GM12878 (cell line): ENCODE results near the gene CREB5.

Experiments
- BHLHE40 ChIP-seq, 2 experiments: fragments of 450-650 bp in 1 of 2; IDR thresholded peaks; 2 replicates each; pipeline ENCODE4 v1.6.1; 2011 to 2017; ENCODE audit warnings: low read depth in 2 of 2, borderline replicate concordance in 1 of 2, improper control_type of control experiment in 1 of 2, low read length in 1 of 2, mild to moderate bottlenecking in 1 of 2
- CREM ChIP-seq: IDR thresholded peaks from 2 replicates; pipeline ENCODE4 v1.6.1; 2014; ENCODE audit warnings: antibody characterized with exemption, low read depth
- DPF2 ChIP-seq: fragments of 450-650 bp; IDR thresholded peaks from 2 replicates; pipeline ENCODE4 v1.6.1; 2017; ENCODE audit warnings: mild to moderate bottlenecking
- EZH2 ChIP-seq: IDR thresholded peaks from 2 replicates; pipeline ENCODE4 v1.6.1; 2012; ENCODE audit warnings: low read depth, mild to moderate bottlenecking, control low read depth, inconsistent platforms, low read length, borderline replicate concordance; ENCODE audit not compliant: control insufficient read depth
- FOXM1 ChIP-seq: IDR thresholded peaks from 2 replicates; pipeline ENCODE4 v1.6.1; 2012; ENCODE audit warnings: low read depth, mild to moderate bottlenecking, inconsistent platforms, low read length, moderate library complexity
- HCFC1 ChIP-seq: fragments of 150-350 bp; IDR thresholded peaks from 2 replicates; pipeline ENCODE4 v1.6.1; 2014; ENCODE audit warnings: low read length
- POLR2A ChIP-seq: IDR thresholded peaks from 2 replicates; pipeline ENCODE4 v1.6.1; 2011; ENCODE audit warnings: low read depth, mild to moderate bottlenecking, low read length
- SUZ12 ChIP-seq: fragments of 200-600 bp; sonication (generic); IDR thresholded peaks from one replicate; pipeline ENCODE4 v1.6.1; 2018; ENCODE audit warnings: antibody characterized with exemption, mild to moderate bottlenecking; ENCODE audit not compliant: unreplicated experiment
- TAF1 ChIP-seq: IDR thresholded peaks from 2 replicates; pipeline ENCODE4 v1.6.1; 2011; ENCODE audit warnings: mild to moderate bottlenecking, low read depth, low read length, borderline replicate concordance
- ZNF274 ChIP-seq: IDR thresholded peaks from one replicate; pipeline ENCODE4 v1.8.0; 2011; ENCODE audit not compliant: insufficient read length, insufficient read depth
- TF ChIP-seq, protein P1 (sequence below), 3 experiments: IDR thresholded peaks in 2 of 3; conservative IDR thresholded peaks in 1 of 3; 2 replicates each; pipeline ENCODE4 v1.5.1; 2011; ENCODE audit warnings: low read depth in 3 of 3, low read length in 3 of 3, mild to moderate bottlenecking in 3 of 3, control low read depth in 2 of 3, moderate library complexity in 2 of 3, inconsistent platforms in 1 of 3, mixed read lengths in 1 of 3; ENCODE audit not compliant: control insufficient read depth in 2 of 3, insufficient read depth in 1 of 3; ENCODE audit errors: extremely low read depth in 1 of 3
- TF ChIP-seq, protein P2 (sequence below): IDR thresholded peaks from 2 replicates; pipeline ENCODE4 v1.6.1; 2011; ENCODE audit warnings: low read depth, mild to moderate bottlenecking, low read length, moderate library complexity, borderline replicate concordance; ENCODE audit errors: extremely low read depth

DNA sequence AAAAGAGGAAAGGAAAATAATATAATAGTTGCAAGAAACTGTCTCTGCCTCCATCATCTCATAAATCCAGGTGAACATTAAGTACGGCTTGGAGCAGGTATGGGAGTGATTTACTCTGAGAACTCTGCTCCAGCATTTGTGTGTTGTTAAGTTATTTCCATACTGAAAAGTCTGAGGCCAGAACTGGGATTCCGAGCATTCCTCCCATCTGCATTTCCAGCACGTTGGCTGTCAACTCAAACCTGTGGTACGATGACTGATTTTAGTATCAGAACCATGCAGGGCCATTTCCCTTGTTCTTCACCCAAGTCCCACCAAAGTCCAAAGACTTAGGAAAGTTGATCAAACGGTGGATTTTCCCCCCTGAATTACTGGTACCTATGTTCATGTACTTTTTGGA is 104.9 kb downstream of the CREB5 start:
- TF ChIP-seq DPF2 (no peak), HCFC1 (no peak), TAF1 (no peak), BHLHE40 (IDR thresholded peaks at IDR 0.05; ENCODE audit: borderline replicate concordance in 1 of 2, low read depth in 2 of 2, low read length in 1 of 2) (no peak), FOXM1 (no peak), POLR2A (no peak), SUZ12 (no peak), EZH2 (no peak), CREM (no peak), ZNF274 (no peak)
- TF ChIP-seq, protein P1, sequence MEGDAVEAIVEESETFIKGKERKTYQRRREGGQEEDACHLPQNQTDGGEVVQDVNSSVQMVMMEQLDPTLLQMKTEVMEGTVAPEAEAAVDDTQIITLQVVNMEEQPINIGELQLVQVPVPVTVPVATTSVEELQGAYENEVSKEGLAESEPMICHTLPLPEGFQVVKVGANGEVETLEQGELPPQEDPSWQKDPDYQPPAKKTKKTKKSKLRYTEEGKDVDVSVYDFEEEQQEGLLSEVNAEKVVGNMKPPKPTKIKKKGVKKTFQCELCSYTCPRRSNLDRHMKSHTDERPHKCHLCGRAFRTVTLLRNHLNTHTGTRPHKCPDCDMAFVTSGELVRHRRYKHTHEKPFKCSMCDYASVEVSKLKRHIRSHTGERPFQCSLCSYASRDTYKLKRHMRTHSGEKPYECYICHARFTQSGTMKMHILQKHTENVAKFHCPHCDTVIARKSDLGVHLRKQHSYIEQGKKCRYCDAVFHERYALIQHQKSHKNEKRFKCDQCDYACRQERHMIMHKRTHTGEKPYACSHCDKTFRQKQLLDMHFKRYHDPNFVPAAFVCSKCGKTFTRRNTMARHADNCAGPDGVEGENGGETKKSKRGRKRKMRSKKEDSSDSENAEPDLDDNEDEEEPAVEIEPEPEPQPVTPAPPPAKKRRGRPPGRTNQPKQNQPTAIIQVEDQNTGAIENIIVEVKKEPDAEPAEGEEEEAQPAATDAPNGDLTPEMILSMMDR (IDR thresholded peaks at IDR 0.05 in 2 of 3, conservative IDR thresholded peaks at IDR 0.05 in 1 of 3; ENCODE audit: control insufficient read depth in 2 of 3, extremely low read depth in 1 of 3, insufficient read depth in 1 of 3, low read depth in 3 of 3, low read length in 3 of 3), result no peak
- TF ChIP-seq, protein P2, sequence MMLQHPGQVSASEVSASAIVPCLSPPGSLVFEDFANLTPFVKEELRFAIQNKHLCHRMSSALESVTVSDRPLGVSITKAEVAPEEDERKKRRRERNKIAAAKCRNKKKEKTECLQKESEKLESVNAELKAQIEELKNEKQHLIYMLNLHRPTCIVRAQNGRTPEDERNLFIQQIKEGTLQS, result no peak
